Gastroesophageal sphincter (tissue), 4 donors: ENCODE results near the gene COG4. TPM values are rescaled to one million over a fixed set of nuclear protein-coding genes. Genes with fewer than 3 reads are reported as not detected.

Source experiments
- ATAC-seq: fragments of 150-250 bp; one replicate; pipeline ENCODE4 v1.9.1; 2016; ENCODE audit warnings: mild to moderate bottlenecking, moderate library complexity
- H3K27ac ChIP-seq, 4 donors: fragments of 200-600 bp; sonication (generic) in 3 of 4; 1 replicate in 3 of 4; 2 replicates in 1 of 4; pipeline ENCODE4 v1.5.1; 2016 to 2019
- H3K27me3 ChIP-seq: fragments of 200-600 bp; sonication (generic); one replicate; pipeline ENCODE4 v1.5.1; 2019
- H3K36me3 ChIP-seq, 2 donors: fragments of 200-600 bp; sonication (generic); one replicate each; pipeline ENCODE4 v1.5.1; 2019; ENCODE audit warnings: control low read depth in 1 of 2
- H3K4me1 ChIP-seq, 3 donors: fragments of 200-600 bp; sonication (generic); 1 replicate in 2 of 3; 2 replicates in 1 of 3; pipeline ENCODE4 v1.5.1; 2016 to 2019; ENCODE audit warnings: control low read depth in 2 of 3
- H3K4me3 ChIP-seq, 2 donors: fragments of 200-600 bp; sonication (generic); one replicate each; pipeline ENCODE4 v1.5.1; 2019; ENCODE audit warnings: mild to moderate bottlenecking in 1 of 2, moderate library complexity in 1 of 2
- H3K9me3 ChIP-seq, 3 donors: fragments of 200-600 bp; sonication (generic); one replicate each; pipeline ENCODE4 v1.5.1; 2017 to 2019; ENCODE audit warnings: control low read depth in 2 of 3
- EP300 ChIP-seq: sonication (generic); formaldehyde crosslinking; IDR thresholded peaks from one replicate; pipeline ENCODE4 v1.6.1; 2017; ENCODE audit warnings: antibody characterized with exemption, mild to moderate bottlenecking
- POLR2A ChIP-seq, 2 donors: fragments of 450-650 bp; IDR thresholded peaks; one replicate each; pipeline ENCODE4 v1.6.1; 2017; ENCODE audit warnings: antibody characterized with exemption in 2 of 2, mild to moderate bottlenecking in 2 of 2, moderate library complexity in 1 of 2
- POLR2AphosphoS5 ChIP-seq: sonication (generic); formaldehyde crosslinking; IDR thresholded peaks from one replicate; pipeline ENCODE4 v1.6.1; 2017; ENCODE audit warnings: antibody characterized with exemption
- WGBS, 2 donors: methylation state at CpG; one replicate each; pipeline ENCODE4 v1.1.5; 2018; ENCODE audit warnings: low coverage in 1 of 2; 5-methylcytosine and 5-hydroxymethylcytosine counted together
- total RNA-seq, 4 donors: library from RNA; depleted of rRNA; stranded (reverse); fragments of >200 nt; gene quantifications; one replicate each; pipeline ENCODE4 v1.1.0, GENCODE V29; 2016
- TF ChIP-seq, protein P1 (sequence below), 4 experiments: fragments of 200-600 bp in 2 of 4; fragments of 450-650 bp in 2 of 4; sonication (generic) in 1 of 4; IDR thresholded peaks; one replicate each; pipeline ENCODE4 v1.5.1; 2017 to 2019; ENCODE audit warnings: antibody characterized with exemption in 4 of 4, mild to moderate bottlenecking in 2 of 4, moderate library complexity in 2 of 4

The COG4 gene
- total RNA-seq, 4 donors from 2014 or later = 32.3 to 37.4 (median 35.0) TPM

DNA sequence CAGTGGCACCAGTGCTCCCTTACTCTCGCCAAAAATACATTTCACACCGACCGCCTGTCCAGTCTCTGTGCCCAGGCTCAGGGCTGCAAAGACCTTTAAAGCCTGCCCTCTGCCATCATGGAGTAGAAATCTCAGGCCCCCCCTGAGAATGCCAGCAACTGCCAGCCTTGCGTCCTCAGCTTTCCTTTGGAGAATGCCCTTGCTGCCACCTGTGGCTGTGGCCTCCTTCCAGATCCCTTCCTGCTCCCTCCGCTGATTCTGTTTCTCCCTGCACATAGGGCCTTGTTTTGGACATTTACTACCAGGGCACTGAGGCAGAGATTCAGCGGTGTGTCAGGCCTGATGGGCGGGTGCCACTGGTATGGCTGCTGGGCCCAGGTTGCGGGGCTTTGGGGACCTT is 55.7 kb downstream of the COG4 start:
- H3K4me3 ChIP-seq = no peak overlapping the region
- no peak for ATAC-seq
- peaks cover 0 to 93% of the 10 kb centered on the region in 2 donors for H3K36me3 ChIP-seq
- H3K4me1 ChIP-seq = no peaks in the 10 kb centered on the region
- WGBS, 2 donors = 87 to 88% methylated on average over 3 of the region's 8 CpGs
- no peaks in the 10 kb centered on the region for H3K9me3 ChIP-seq
- H3K27ac ChIP-seq = no peak overlapping the region
- TF ChIP-seq POLR2AphosphoS5 (no peak), EP300 (no peak), POLR2A (IDR thresholded peaks at IDR 0.05) (no peak)
- TF ChIP-seq, protein P1, sequence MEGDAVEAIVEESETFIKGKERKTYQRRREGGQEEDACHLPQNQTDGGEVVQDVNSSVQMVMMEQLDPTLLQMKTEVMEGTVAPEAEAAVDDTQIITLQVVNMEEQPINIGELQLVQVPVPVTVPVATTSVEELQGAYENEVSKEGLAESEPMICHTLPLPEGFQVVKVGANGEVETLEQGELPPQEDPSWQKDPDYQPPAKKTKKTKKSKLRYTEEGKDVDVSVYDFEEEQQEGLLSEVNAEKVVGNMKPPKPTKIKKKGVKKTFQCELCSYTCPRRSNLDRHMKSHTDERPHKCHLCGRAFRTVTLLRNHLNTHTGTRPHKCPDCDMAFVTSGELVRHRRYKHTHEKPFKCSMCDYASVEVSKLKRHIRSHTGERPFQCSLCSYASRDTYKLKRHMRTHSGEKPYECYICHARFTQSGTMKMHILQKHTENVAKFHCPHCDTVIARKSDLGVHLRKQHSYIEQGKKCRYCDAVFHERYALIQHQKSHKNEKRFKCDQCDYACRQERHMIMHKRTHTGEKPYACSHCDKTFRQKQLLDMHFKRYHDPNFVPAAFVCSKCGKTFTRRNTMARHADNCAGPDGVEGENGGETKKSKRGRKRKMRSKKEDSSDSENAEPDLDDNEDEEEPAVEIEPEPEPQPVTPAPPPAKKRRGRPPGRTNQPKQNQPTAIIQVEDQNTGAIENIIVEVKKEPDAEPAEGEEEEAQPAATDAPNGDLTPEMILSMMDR (IDR thresholded peaks at IDR 0.05) = no peak
- no peaks in the 10 kb centered on the region for H3K27me3 ChIP-seq

DNA sequence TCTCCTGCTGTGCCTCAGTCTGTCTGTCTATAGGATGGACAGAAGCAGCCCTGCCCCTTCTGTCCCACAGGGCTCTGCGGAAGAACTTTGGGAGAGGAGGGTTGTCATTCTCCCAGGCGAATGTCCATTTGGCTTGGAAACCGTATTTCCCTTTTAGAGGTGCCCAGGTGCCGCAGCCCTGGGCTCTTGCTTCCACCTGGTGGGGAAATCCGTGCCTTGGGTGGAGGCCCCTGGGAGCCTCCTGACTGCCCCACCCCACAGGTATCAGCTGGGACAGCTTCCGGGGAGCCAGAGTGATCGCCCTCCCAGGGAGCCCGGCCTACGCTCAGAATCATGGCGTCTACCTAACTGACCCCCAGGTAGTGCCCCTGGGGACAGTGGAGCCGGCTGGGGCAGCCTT is 56.2 kb downstream of the COG4 start:
- no peak overlapping the region for H3K27ac ChIP-seq
- H3K36me3 ChIP-seq = peaks cover 0 to 92% of the 10 kb centered on the region in 2 donors
- TF ChIP-seq POLR2AphosphoS5 (no peak), POLR2A (IDR thresholded peaks at IDR 0.05) (no peak), EP300 (no peak)
- TF ChIP-seq, protein P1 (IDR thresholded peaks at IDR 0.05) = no peak
- no peak for ATAC-seq
- no peaks in the 10 kb centered on the region for H3K27me3 ChIP-seq
- WGBS, 2 donors = no CpG with 5 or more reads among the region's 11 CpGs
- H3K4me3 ChIP-seq = no peak overlapping the region
- no peaks in the 10 kb centered on the region for H3K9me3 ChIP-seq
- no peaks in the 10 kb centered on the region for H3K4me1 ChIP-seq

DNA sequence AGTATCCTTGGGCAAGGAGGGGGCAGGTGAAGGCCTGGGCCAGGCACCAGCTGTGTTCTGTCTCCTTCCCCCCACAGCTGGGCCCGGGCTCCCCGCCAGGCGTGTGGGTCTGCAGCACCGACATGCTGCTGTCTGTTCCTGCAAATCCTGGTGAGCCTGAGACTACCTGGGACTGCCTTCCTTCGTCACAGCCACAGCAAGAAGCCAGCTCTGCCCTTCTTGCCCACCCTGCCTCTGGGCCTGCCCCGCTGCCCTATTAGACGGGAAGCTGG is 56.6 kb downstream of the COG4 start:
- Histone ChIP-seq H3K27ac (no peak overlapping the region), H3K9me3 (no peaks in the 10 kb centered on the region), H3K27me3 (no peaks in the 10 kb centered on the region), H3K4me3 (no peak overlapping the region), H3K4me1 (no peaks in the 10 kb centered on the region), H3K36me3 (peaks cover 0 to 93% of the 10 kb centered on the region in 2 donors)
- no CpG with 5 or more reads among the region's 7 CpGs for WGBS, 2 donors
- ATAC-seq = no peak
- TF ChIP-seq, protein P1 (IDR thresholded peaks at IDR 0.05) = no peak
- TF ChIP-seq EP300 (no peak), POLR2A (IDR thresholded peaks at IDR 0.05) (no peak), POLR2AphosphoS5 (no peak)

DNA sequence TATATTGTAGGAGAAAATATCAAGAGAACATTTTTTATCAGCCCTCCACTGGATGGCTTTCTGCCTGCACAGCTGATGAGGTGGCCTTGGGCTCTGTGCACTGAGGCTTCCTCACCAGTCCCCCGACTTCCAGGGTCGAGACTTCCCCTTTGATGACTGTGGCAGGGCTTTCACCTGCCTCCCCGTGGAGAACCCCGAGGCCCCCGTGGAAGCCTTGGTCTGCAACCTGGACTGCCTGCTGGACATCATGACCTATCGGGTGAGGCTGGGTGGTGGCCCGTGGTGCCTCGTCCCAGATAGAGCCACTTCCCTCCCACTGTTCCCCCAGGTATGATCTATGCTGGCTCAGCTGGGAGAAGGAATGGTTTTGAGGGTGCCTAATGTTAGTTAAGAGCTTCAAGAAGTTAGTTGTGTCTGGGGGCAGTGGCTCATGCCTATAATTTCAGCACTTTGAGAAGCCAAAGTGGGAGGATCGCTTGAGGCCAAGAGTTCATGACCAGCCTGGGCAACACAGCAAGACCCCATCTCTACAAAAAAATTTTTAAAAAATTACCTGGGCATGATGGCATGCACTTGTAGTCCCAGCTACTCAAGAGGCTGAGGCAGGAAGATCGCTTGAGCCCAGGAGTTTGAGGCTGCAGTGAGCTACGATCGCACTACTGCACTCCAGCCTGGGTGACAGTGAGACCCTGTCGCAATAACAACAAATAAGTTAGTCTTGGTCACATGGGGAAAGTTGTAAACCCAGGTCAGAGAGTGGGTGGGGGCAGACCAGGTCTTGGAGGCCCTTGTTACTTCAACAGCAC is 57.2 kb downstream of the COG4 start:
- Histone ChIP-seq H3K27ac (no peak overlapping the region), H3K9me3 (no peaks in the 10 kb centered on the region), H3K27me3 (no peaks in the 10 kb centered on the region), H3K4me1 (peaks cover 0 to 4% (median 0%) of the 10 kb centered on the region in 3 donors), H3K36me3 (peaks cover 0 to 92% of the 10 kb centered on the region in 2 donors), H3K4me3 (no peak overlapping the region)
- no peak for TF ChIP-seq POLR2A (IDR thresholded peaks at IDR 0.05)
- no peak for ATAC-seq
- 80 to 100% methylated on average over 2 to 9 of the region's 13 CpGs for WGBS, 2 donors

DNA sequence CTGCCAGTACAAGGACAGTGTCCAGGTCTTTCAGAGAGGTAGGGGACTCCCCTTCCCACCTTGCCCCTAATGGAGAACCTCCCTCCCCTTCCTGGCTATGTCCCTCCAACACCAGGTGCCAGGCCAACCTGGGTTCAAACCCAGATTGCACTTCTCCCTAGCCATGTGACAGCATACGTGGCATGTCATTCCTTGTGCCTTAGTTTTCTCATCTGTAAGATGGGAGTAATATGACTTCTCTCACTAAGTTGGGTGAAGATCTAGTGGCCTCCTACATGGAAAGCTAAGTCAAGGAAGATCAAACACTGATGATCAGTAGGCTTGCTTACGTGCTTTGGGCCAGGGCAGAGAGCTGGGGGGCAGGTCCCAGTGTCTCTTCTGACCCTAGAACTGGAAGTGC is 60.1 kb downstream of the COG4 start:
- Histone ChIP-seq H3K27me3 (no peaks in the 10 kb centered on the region), H3K9me3 (no peaks in the 10 kb centered on the region), H3K4me3 (no peak overlapping the region), H3K4me1 (peaks cover 0 to 11% (median 0%) of the 10 kb centered on the region in 3 donors), H3K27ac (no peak overlapping the region), H3K36me3 (peaks cover 0 to 66% of the 10 kb centered on the region in 2 donors)
- no peak for TF ChIP-seq EP300
- WGBS, 2 donors = 100% methylated on average over 1 to 2 of the region's 2 CpGs
- no peak for ATAC-seq

DNA sequence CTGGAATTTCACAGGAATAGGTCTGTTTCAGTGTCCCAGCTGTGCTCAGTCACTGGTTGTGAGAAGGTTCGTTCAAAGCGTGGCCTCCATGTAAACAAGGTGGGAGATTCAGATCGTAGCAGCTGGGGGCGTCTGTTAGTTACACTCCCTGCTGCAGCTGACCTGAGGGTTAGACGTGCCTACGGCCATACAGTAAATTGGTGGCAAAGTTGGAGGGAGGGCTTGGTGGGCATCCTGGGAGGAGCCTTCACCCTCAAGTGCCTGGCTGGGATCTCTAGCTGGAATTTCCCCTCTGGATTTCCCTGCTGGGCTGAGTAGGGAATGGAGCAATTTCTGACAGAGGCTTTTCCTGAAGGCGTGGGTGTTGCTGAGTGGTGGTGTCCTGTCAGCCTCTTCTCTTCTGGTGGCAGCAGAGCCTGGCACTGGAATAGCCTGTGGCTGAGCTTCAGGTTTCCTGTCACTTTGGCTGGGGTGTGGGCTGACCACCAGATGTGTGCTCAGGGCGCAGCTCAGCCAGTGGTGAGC is 62.6 kb downstream of the COG4 start:
- peaks cover 0 to 43% of the 10 kb centered on the region in 2 donors for H3K36me3 ChIP-seq
- H3K4me1 ChIP-seq = peaks cover 0 to 20% (median 4%) of the 10 kb centered on the region in 3 donors
- no peaks in the 10 kb centered on the region for H3K27me3 ChIP-seq
- no peak for ATAC-seq
- 40 to 47% methylated on average over 3 to 5 of the region's 8 CpGs for WGBS, 2 donors
- no peak for TF ChIP-seq EP300
- TF ChIP-seq, protein P1 (IDR thresholded peaks at IDR 0.05) = no peak
- TF ChIP-seq POLR2A (IDR thresholded peaks at IDR 0.05) = no peak
- TF ChIP-seq POLR2AphosphoS5 = no peak
- no peak overlapping the region for H3K4me3 ChIP-seq
- no peak overlapping the region for H3K27ac ChIP-seq
- H3K9me3 ChIP-seq = no peaks in the 10 kb centered on the region
